Smooth muscle cell (in vitro differentiated cells): Measurements from ENCODE around the gene TMX4. TPM values are rescaled to one million over a fixed set of nuclear protein-coding genes. Genes with fewer than 3 reads are reported as not detected.

ENCODE experiments used
- DNase-seq: peaks from one replicate; lab custom pipeline; 2025; ENCODE audit not compliant: unreplicated experiment; lab: John Stamatoyannopoulos, UW
- H2AFZ ChIP-seq: fragments of 200-600 bp; sonication (generic); 2 replicates; pipeline ENCODE4 v1.6.0; 2016; ENCODE audit warnings: antibody characterized with exemption, low read depth, mild to moderate bottlenecking
- H3F3A ChIP-seq: fragments of 200-600 bp; sonication (generic); 2 replicates; pipeline ENCODE4 v1.6.0; 2017; ENCODE audit warnings: antibody characterized with exemption, low read depth
- H3K27ac ChIP-seq: fragments of 200-600 bp; sonication (generic); 2 replicates; pipeline ENCODE4 v1.5.1; 2016; ENCODE audit warnings: low read depth, mild to moderate bottlenecking
- H3K27me3 ChIP-seq: fragments of 200-600 bp; sonication (generic); 2 replicates; pipeline ENCODE4 v1.6.1; 2016; ENCODE audit warnings: low read depth, mild to moderate bottlenecking
- H3K36me3 ChIP-seq: fragments of 200-600 bp; sonication (generic); 2 replicates; pipeline ENCODE4 v1.5.1; 2016; ENCODE audit warnings: low read depth
- H3K4me1 ChIP-seq: fragments of 200-600 bp; sonication (generic); 2 replicates; pipeline ENCODE4 v1.5.1; 2016; ENCODE audit warnings: low read depth
- H3K4me2 ChIP-seq: fragments of 200-600 bp; sonication (generic); 2 replicates; pipeline ENCODE4 v1.6.0; 2016; ENCODE audit warnings: mild to moderate bottlenecking
- H3K4me3 ChIP-seq: fragments of 200-600 bp; sonication (generic); 2 replicates; pipeline ENCODE4 v1.5.1; 2016; ENCODE audit warnings: mild to moderate bottlenecking
- H3K79me2 ChIP-seq: fragments of 200-600 bp; sonication (generic); 2 replicates; pipeline ENCODE4 v1.6.0; 2016; ENCODE audit warnings: low read depth, mild to moderate bottlenecking
- H3K9ac ChIP-seq: fragments of 200-600 bp; sonication (generic); 2 replicates; pipeline ENCODE4 v1.6.0; 2016; ENCODE audit warnings: low read depth
- H3K9me3 ChIP-seq: fragments of 200-600 bp; sonication (generic); replicated peaks from 2 replicates; pipeline ENCODE4 v1.5.1; 2016; ENCODE audit warnings: low read depth
- H4K20me1 ChIP-seq: fragments of 200-600 bp; sonication (generic); 2 replicates; pipeline ENCODE4 v1.6.0; 2016; ENCODE audit warnings: low read depth
- WGBS: methylation state at CpG from one replicate; pipeline ENCODE4 v1.1.7; 2016; ENCODE audit warnings: low lambda C conversion rate; 5-methylcytosine and 5-hydroxymethylcytosine counted together
- polyA plus RNA-seq: library from polyadenylated mRNA; unstranded; fragments of >200 nt; fragmentation: Nextera tagmentation; extraction: Ambion mirVana; gene quantifications from 2 replicates; pipeline ENCODE4 v1.2.1, GENCODE V29; 2016
- total RNA-seq: library from RNA; depleted of rRNA; stranded (reverse); fragments of >200 nt; gene quantifications from 2 replicates; pipeline ENCODE4 v1.2.3, GENCODE V29; 2014
- TF ChIP-seq, protein P1 (sequence below): fragments of 200-600 bp; sonication (generic); IDR thresholded peaks from 2 replicates; pipeline ENCODE4 v1.5.1; 2017; ENCODE audit warnings: borderline replicate concordance, mild to moderate bottlenecking, antibody characterized with exemption; ENCODE audit not compliant: insufficient read depth, poor library complexity, severe bottlenecking

Gene TMX4
- total and polyA plus RNA-seq, 2 experiments from 2014 or later, result 13.9 to 14.1 TPM

DNA sequence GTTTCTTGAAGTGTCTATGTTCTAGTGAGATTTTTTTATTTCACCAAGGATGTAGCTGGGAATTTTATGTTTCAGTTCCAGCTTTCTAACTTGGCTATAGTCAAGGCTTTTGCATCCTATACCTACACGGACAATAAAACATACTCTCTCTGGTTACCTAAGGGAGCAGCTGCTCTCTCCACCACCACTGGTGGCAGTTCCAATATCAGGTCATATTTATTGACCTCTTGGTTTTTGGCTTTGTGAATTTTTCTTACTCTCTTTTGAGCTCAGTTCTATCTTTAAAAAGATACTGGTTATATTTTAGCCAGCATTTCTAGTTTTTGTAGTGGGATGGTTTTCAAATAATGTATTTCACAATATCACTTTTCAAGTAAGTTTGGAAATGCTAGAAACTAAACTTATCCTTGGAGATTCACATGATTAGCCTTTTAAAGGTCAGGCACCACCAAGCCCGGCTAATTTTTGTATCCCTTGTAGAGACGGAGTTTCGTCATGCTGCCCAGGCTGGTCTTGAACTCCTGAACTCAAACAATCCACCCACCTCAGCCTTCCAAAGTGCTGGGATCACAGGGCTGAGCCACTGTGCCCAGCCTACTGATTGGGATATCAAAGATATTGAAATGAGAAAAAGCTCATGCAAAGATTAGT lies 44.7 kb downstream of the TMX4 start:
- Histone ChIP-seq H3K27me3 (no peaks in the 10 kb centered on the region), H4K20me1 (no peaks in the 10 kb centered on the region), H2AFZ (no peak overlapping the region), H3K9me3 (no peaks in the 10 kb centered on the region), H3K36me3 (no peaks in the 10 kb centered on the region), H3K9ac (no peak overlapping the region), H3K4me2 (no peak overlapping the region), H3K4me3 (no peak overlapping the region), H3F3A (no peaks in the 10 kb centered on the region), H3K27ac (no peak overlapping the region), H3K79me2 (no peaks in the 10 kb centered on the region), H3K4me1 (no peaks in the 10 kb centered on the region)
- DNase-seq, result no peak
- TF ChIP-seq, protein P1, sequence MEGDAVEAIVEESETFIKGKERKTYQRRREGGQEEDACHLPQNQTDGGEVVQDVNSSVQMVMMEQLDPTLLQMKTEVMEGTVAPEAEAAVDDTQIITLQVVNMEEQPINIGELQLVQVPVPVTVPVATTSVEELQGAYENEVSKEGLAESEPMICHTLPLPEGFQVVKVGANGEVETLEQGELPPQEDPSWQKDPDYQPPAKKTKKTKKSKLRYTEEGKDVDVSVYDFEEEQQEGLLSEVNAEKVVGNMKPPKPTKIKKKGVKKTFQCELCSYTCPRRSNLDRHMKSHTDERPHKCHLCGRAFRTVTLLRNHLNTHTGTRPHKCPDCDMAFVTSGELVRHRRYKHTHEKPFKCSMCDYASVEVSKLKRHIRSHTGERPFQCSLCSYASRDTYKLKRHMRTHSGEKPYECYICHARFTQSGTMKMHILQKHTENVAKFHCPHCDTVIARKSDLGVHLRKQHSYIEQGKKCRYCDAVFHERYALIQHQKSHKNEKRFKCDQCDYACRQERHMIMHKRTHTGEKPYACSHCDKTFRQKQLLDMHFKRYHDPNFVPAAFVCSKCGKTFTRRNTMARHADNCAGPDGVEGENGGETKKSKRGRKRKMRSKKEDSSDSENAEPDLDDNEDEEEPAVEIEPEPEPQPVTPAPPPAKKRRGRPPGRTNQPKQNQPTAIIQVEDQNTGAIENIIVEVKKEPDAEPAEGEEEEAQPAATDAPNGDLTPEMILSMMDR, result no peak
- 90% methylated on average over 4 of the region's 4 CpGs for WGBS

DNA sequence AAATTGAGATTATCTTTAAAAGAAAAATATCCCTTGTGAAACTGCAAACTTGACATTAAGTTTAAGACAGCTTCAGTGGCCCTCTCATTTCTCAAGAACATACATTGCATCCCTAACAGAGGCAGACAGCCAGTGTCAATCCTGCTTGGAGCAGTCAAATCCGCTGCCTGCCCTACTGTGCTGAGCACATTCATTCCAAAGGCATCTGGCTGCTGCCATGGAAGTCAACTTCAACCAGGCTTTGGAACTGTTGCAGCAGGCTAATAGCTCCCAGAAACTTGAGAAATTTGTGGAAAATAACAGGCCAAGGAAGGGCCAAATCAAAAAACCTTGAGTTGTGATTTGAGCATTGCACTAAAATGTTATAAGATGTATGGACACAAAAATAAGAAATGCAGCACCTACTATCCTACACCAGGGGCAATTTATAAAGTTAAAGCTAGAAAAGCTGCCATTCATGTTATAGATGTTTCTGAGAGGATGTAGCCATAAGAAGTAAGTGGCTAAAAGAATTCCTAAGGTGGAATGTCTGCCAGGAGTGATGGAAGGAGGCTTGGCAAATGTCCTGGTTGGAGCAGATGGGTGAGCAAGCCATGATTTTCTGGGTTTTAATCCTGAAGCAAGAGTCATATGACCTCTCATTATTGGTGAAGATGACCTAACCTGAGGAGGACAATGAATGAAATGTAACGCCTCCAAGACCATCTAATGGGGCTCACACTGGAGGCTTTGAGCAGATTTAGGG lies 47.9 kb downstream of the TMX4 start:
- H3K36me3 ChIP-seq, result no peaks in the 10 kb centered on the region
- no peaks in the 10 kb centered on the region for H3K9me3 ChIP-seq

GRCh38 chr20:7967199-7967844 lies 52.2 kb downstream of the TMX4 start:
- H3K36me3 ChIP-seq, result no peaks in the 10 kb centered on the region
- H3K27me3 ChIP-seq, result no peaks in the 10 kb centered on the region
- no peak overlapping the region for H3K27ac ChIP-seq
- no peak overlapping the region for H2AFZ ChIP-seq
- H3K9me3 ChIP-seq, result no peaks in the 10 kb centered on the region
- no peak overlapping the region for H3K4me3 ChIP-seq
- no peaks in the 10 kb centered on the region for H3F3A ChIP-seq
- H3K4me2 ChIP-seq, result no peak overlapping the region
- no peaks in the 10 kb centered on the region for H3K4me1 ChIP-seq
- no peak overlapping the region for H3K9ac ChIP-seq
- WGBS, result 74% methylated on average over 4 of the region's 4 CpGs
- no peak for DNase-seq
- TF ChIP-seq, protein P1, result no peak
- H3K79me2 ChIP-seq, result no peaks in the 10 kb centered on the region
- no peaks in the 10 kb centered on the region for H4K20me1 ChIP-seq

More for the DNA sequence above, 47.9 kb downstream of the TMX4 start:
- H3K9ac ChIP-seq, result no peak overlapping the region
- H2AFZ ChIP-seq, result no peak overlapping the region
- no peak for DNase-seq
- no peaks in the 10 kb centered on the region for H3K4me1 ChIP-seq
- H3K4me3 ChIP-seq, result no peak overlapping the region
- WGBS, result 80% methylated on average over 2 of the region's 2 CpGs
- no peaks in the 10 kb centered on the region for H3F3A ChIP-seq
- H3K79me2 ChIP-seq, result no peaks in the 10 kb centered on the region
- TF ChIP-seq, protein P1, result no peak
- no peak overlapping the region for H3K4me2 ChIP-seq
- H3K27ac ChIP-seq, result no peak overlapping the region
- H4K20me1 ChIP-seq, result no peaks in the 10 kb centered on the region
- no peaks in the 10 kb centered on the region for H3K27me3 ChIP-seq
